Measurements from ENCODE around the gene FAM120A.

Gene FAM120A

GRCh38 chr9:93473411-93473810 lies 21.9 kb downstream of the FAM120A start:
- no peak for DNase-seq (ENCODE audit: low read depth in 2 of 2)

GRCh38 chr9:93475108-93475507 lies 23.6 kb downstream of the FAM120A start:
- DNase-seq (ENCODE audit: low read depth in 2 of 2): no peak

- no peak for DNase-seq (ENCODE audit: low read depth in 2 of 2)
Observed at GRCh38 chr9:93475856-93476255, 24.4 kb downstream of the FAM120A start.

- no peak for DNase-seq (ENCODE audit: low read depth in 2 of 2)
Observed at GRCh38 chr9:93476924-93477323, 25.4 kb downstream of the FAM120A start.

GRCh38 chr9:93477397-93477796 lies 25.9 kb downstream of the FAM120A start:
- no peak for DNase-seq (ENCODE audit: low read depth in 2 of 2)

- no peak for DNase-seq (ENCODE audit: low read depth in 2 of 2)
Observed at GRCh38 chr9:93479726-93480125, 28.2 kb downstream of the FAM120A start.

GRCh38 chr9:93480262-93480661 lies 28.8 kb downstream of the FAM120A start:
- no peak for DNase-seq (ENCODE audit: low read depth in 2 of 2)

- DNase-seq (ENCODE audit: low read depth in 2 of 2): no peak
Observed at GRCh38 chr9:93480728-93481324, 29.3 kb downstream of the FAM120A start.

- DNase-seq (ENCODE audit: low read depth in 2 of 2): no peak
Observed at GRCh38 chr9:93483497-93483896, 32.0 kb downstream of the FAM120A start.

- no peak for DNase-seq (ENCODE audit: low read depth in 2 of 2)
Observed at GRCh38 chr9:93486268-93486667, 34.8 kb downstream of the FAM120A start.

GRCh38 chr9:93488244-93488643 lies 36.8 kb downstream of the FAM120A start:
- no peak for DNase-seq (ENCODE audit: low read depth in 2 of 2)

- DNase-seq (ENCODE audit: low read depth in 2 of 2): no peak
Observed at GRCh38 chr9:93491593-93492232, 40.2 kb downstream of the FAM120A start.

GRCh38 chr9:93492327-93492726 lies 40.8 kb downstream of the FAM120A start:
- no peak for DNase-seq (ENCODE audit: low read depth in 2 of 2)

GRCh38 chr9:93493949-93494348 lies 42.5 kb downstream of the FAM120A start:
- no peak for DNase-seq (ENCODE audit: low read depth in 2 of 2)

- DNase-seq (ENCODE audit: low read depth in 2 of 2): no peak
Observed at GRCh38 chr9:93496285-93496684, 44.8 kb downstream of the FAM120A start.

GRCh38 chr9:93500571-93501298 lies 49.2 kb downstream of the FAM120A start:
- no peak for DNase-seq (ENCODE audit: low read depth in 2 of 2)

GRCh38 chr9:93501406-93501805 lies 49.9 kb downstream of the FAM120A start:
- no peak for DNase-seq (ENCODE audit: low read depth in 2 of 2)

- DNase-seq (ENCODE audit: low read depth in 2 of 2): no peak
Observed at GRCh38 chr9:93503381-93503780, 51.9 kb downstream of the FAM120A start.

GRCh38 chr9:93505541-93506132 lies 54.2 kb downstream of the FAM120A start:
- DNase-seq (ENCODE audit: low read depth in 2 of 2): no peak

- DNase-seq (ENCODE audit: low read depth in 2 of 2): no peak
Observed at GRCh38 chr9:93507768-93508167, 56.3 kb downstream of the FAM120A start.

GRCh38 chr9:93508207-93508606 lies 56.7 kb downstream of the FAM120A start:
- DNase-seq (ENCODE audit: low read depth in 2 of 2): no peak

- DNase-seq (ENCODE audit: low read depth in 2 of 2): no peak
Observed at GRCh38 chr9:93509084-93509483, 57.6 kb downstream of the FAM120A start.

GRCh38 chr9:93510041-93510440 lies 58.6 kb downstream of the FAM120A start:
- DNase-seq (ENCODE audit: low read depth in 2 of 2): no peak

Data from stimulated activated CD8-positive, alpha-beta memory T cell treated with anti-CD3 and anti-CD28 coated beads, Interleukin-7, amount 100 ng/mL, for 1 hour (primary cell).